ENCODE data around the gene VWF. TPM values are rescaled to one million over a fixed set of nuclear protein-coding genes. Genes with fewer than 3 reads are reported as not detected.
A peak's percentile ranks its signal among the peaks of the same experiment; 100 is the strongest.

The VWF gene
- total RNA-seq, 1 experiment from 2014 or later: 0.06 TPM

DNA sequence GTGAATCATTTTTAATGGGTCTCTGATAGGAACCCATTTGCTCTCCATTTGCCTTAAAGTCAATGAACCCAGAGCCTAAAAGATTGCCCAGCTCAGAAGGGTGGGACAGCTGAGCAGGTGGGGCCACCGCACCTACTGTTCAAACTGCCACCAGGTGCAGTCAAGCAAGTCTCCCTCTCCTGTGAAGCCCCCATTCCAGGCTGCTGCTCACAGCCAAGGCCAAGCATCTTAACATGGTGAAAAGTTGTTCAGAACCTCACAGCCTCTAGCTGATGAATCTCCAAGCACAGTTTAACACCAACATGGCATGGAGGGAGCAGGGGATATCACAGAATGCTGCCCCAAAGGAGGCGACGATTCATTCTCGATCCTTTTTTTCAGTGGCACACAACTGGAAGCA, 209.0 kb downstream of the VWF start:
- DNase-seq (ENCODE audit: low read depth): no peak

DNA sequence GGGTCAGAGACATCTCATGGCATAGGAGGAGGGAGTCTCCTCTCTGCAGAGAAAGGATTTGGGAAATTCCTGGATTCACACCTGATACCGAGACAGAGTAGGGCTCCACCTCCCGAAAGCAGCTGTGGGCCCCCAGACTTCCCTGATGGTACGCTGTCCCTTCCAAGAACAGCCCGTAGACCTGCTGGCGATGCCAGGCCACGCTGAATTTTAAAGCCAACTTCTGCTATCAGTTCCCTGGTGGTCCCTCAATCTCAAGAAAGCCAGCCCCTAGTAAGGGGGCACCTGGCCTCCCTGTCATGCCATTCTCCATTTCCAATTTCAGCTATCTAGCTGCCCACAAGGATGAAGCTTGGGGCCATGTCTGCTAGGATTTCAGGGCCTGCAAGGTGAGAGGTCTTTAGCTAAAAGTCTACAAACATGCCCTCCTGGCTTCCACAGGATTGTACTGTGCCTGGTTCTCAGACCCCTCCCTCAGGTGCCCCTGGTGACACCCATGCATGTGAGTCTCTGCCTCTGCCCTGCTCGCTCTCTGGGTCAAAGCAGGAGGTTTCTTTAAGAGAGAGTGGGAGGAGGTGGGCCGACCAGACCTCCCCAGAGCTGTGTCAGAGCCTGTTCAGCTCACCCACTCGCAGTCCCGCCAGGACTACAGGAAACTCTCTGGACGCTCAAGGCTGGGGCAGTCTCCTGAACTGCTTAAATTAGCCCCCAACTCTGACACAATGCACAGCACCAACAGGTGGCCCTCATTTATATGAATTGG, 209.9 kb downstream of the VWF start:
- no peak for DNase-seq (ENCODE audit: low read depth)

DNA sequence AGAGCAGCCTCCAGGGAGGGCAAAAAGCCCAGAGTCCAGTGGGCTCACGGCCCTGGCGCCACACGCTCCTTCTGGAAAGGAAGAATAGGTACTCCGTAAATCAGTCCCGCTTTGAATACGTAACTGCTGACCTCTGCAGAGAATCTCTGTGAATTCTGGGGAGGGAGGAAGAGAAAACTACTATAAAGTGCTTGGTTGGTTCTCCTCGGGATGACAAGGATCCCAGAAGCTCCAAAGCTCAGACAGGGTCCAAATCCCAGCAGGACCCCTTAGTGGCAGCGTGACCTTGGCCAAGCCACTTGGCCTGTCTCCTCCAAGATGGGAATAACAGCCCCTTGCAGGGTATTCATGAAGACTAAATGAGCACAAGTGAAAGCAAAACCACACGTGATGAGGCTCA, 211.1 kb downstream of the VWF start:
- no peak for DNase-seq (ENCODE audit: low read depth)

DNA sequence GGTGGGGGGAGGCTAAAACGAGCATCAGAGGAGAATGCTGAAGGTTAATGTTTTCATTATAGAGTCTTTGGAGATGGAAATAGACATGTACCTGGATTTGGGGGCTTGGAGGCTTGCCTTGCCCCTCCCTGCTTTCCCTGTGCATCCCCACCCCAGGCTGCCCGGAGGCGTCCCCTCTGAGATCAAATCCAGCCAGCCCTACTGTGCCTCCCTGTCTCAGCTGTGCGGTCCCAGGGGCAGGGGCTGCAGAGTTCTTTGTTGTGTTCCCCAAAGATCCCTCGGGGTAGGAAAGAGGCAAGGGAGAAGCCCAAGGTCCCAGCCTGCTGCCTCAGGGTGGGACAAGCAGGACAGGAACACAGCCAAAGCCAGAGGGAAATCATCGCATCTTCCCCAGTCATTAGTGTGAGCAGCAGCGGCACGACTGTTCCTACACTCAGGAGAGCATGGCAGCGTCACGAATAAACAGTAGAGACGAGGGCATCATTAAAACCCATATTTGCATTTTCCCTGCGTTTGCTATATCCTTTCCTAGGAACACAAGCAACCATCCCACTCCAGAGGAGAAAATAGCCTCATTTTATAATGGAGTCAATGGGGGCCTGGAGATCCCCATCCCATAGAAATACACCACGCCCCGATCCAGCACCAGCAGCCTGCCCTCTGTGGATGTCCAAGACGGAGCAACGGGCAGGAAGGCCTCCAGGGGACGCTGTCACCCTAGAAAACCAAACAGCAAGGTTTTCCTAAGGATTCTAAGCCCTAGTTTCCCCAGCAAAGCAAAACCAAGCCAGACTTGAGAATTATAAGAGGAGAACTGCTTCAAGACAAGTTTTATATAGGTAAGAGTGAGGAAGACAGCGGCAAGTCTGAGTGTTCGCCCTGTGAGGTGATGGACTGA, 211.8 kb downstream of the VWF start:
- peak; percentile 1 for DNase-seq (ENCODE audit: low read depth)

DNA sequence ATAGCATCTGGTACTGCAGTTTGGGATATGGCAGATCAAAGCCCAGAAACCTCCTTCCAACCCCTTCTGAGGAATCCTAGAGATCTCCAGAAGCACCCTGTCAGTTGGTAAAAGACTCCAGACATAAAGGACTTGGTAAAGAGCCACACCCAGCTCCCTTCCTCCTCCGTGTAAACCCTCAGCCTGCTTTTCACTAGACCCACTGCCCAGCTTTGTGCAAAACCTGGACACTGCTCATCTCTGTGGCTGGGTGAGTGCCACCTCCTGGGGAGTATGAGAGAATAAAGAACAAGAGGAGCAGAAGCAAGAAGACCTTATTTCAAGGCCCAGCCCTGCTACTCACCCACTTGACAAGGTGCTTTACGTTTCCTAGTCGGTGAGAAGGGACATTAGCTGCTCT, 212.5 kb downstream of the VWF start:
- DNase-seq (ENCODE audit: low read depth): no peak

DNA sequence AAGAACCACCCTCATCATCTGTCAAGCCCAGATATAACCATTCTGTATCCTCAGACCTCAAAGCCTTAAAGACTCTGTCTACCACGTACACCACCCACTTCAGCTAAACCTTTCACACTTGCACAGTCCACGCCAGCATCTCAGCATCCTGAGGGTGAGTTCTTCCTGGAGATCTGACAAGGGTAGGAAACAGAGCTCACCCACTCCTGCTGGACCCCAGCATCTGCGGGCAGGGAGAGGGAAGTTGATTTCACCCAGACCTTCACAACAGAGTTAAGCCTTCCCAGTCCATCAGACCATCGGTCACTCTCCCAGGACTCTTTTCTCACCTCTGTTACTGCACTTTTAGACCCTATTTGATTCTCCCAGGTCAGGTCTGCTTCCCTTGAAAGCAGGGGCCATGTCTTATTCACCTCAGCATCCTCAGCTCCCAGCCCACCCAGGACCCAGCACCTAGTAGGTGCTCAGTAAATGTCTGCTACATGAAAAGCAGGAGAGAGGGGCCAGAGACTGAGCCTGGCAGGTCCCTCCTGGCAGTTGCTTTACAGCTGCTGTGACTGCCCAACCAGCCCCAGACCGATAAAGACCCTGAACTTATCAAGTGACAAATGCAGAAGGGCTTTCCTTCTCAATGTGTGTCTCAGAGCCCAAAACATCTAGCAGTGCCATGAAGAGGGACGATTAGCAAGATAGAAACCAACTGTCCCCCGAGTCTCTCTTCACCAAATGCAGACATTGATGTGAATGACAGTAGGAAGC, 213.5 kb downstream of the VWF start:
- no peak for DNase-seq (ENCODE audit: low read depth)

DNA sequence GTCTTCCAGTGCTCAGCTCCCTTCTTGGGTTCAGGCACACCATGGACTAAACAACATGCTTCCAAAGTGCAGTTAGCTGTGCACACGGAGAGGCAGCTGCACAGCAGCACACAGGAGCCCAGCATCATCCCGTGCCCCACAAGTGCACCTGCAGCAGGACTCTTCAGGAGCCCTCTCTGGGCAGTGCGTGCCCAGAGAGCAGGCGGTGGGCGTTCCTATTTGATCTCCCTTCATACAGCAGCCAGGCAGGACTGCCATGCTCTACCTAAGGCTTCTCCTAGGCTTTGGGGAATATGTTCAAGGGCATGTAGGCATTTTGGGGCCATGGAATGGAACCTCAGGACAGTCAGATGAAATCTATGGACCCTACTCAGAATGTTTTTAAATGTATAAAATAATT, 214.9 kb downstream of the VWF start:
- DNase-seq (ENCODE audit: low read depth): no peak

DNA sequence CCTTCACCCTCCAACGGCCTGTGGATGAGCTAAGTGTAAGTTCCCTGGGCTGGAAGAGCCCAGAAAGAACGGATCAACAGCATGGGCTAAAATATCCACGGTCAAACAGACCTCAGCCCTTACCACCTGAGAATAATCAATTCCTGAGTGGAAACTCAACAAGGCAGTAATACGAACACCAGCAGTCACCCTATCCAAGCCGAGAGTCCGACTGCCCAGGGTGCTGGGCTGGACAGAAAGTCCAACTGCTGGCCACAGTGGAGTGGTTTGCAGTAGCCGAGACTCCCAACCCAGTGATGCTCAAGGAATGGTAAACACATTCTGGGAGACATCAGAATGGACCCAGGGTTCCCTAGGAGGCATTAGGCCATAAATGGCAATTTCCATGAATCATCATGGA, 216.2 kb downstream of the VWF start:
- no peak for DNase-seq (ENCODE audit: low read depth)

DNA sequence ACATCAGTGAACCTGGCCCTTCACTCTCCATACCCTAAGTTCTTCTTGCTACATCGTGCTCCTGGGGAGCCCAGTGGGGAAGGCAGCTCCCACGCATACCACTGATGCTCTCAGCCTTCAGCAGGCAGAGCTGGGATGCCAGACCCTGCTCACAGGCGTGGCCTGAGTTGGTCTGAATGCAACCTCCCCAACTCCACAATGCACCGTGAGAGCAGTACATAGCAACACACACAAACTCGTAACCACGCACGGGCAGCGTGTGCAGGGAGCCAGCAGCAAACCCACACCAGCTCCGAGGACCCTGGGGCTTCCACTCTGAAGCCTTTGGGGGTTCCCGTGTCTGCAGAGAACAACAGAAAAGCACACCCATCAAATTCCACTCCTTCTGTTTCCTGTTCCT, 216.7 kb downstream of the VWF start:
- DNase-seq (ENCODE audit: low read depth): no peak

DNA sequence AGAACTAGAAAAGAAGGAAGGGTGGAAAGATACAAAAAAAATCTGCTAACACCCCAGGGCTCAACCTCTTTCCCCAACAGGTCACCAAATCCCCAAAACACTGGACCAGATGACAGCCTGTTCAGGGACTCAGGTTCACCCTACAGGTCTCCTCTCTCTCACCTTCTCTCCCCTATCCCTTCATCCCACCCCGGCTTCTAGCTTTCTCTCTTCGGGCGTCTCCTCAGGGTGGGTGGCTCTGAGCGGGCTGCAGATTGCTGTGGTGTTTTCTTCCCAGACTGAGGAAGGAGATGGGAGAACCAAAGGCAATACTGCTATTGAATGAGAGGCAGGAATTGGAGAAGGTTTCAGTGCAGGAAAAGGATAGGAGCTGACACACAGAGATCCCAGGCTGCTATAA, 218.7 kb downstream of the VWF start:
- no peak for DNase-seq (ENCODE audit: low read depth)

DNA sequence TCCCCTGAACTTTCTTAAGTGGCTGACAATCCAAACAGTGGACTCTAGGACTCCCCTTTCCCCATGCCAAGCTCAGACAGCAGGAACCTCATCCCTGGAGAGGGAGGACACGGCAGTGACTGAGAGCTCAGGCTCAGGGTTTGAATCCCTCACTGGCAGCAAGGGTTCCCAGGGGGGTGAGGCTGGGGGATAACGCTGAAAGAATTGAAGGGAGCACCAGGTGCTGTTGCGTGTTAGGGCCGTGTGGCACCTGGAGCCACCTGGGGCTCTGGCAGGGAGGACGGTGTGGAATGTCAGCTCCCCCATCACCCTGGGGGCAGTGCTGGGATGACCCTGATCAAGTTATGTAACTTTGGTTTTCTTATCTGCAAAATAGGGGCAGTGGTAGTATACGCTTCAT, 219.5 kb downstream of the VWF start:
- DNase-seq (ENCODE audit: low read depth): no peak

DNA sequence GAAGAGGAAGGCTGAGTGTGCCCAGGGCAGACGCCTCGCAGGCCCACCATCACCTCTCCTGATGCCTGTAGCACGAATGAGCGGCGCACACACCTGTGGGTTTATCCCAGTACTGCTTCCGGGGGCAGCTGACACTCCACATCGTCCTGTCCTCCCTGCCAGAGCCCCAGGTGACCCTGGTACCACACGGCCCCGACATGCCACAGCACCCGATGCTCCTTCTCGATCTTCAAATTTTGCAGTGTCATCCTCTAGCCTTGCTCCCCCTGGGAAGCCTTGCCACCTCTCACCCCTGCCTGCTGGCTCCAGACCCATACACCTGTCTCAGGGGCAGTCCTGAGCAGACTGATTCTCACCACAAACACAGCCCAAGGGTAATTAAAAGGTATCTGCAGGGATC, 220.0 kb downstream of the VWF start:
- DNase-seq (ENCODE audit: low read depth): no peak

DNA sequence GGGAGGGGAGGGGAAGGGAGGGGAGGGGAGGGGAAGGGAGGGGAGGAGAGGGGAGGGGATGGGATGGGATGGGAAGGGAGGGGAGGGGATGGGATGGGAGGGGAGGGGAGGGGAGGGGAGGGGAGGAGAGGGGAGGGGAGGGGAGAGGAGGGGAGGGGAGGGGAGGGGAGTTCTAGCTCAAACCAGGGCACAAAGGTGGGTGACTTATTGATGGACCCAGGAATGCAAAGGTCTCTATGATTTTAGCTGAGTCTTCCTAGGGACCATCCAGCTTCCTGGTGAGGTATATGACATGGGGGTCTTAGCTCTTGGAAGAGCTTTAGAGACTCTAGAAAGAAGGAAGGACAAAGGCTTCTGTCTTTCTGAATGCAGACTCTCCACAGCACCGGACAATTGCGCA, 221.7 kb downstream of the VWF start:
- no peak for DNase-seq (ENCODE audit: low read depth)

DNA sequence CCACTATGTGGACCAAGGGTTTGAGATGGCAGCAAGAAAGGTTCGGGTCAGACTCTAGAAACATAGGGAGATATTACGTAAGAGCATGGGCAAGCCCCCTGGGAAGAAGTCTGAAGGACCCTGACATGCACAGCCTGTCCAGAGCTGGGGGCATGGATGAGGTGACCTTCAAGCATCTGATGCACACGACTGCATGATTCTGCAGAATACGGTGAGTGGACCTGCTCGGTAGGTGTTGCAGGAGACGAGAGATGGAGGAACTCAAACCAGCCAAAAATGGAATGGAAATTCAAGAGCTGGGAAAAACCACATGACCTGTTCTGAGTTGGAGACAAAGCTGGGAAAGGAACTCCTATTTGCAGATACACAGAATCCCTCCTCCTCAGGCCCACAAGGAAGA, 223.1 kb downstream of the VWF start:
- DNase-seq (ENCODE audit: low read depth): no peak

DNA sequence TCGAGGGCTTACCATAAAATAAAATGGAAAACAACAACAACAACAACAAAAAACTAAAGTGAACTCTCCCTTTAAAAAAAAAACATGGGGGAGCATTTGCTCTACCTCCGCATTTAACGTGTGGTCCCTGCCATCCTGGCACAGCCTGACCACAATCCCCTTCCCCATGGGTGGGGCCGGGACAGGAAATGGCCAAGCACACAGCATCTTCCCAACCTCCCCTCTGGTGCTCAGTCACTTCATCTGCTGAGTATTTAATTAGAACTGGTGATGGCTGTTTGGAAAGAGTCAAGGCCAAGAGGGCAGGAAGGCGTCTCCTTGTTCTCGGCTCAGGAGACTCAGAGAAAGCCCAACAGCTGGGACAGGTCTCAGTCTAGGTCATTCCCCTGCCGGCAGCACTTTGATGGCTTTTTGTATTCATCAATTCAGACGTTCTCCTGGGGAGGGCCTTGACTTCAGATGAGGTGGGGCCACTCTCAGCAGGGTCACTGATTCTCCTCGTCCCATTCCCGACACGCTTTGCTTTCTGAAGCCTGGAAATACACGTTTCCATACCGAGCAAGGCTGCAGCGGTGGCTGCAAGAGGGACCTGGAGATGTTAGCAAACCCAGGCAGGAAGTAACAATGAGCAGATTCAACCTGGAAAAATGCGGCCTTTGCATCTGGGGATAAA, 223.8 kb downstream of the VWF start:
- DNase-seq (ENCODE audit: low read depth): no peak

DNA sequence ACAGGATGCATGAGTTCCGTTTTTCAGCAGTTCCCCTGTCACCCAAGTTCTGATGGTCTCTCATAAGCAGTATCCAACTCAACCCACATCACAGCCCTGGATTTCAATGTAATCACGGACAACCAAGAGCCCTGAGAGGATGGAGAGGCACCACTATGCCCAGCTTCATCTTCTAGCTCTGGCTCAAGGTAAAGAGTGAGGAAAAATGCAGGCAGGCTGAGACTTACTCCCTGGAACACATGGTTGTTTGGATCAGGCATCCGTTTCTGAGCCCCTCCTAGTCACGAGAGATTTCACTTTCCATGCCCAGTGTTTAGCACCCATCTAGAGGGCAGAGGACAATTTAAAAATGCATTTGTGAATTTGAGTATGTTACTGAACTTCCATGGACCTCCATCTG, 224.4 kb downstream of the VWF start:
- DNase-seq (ENCODE audit: low read depth): no peak

DNA sequence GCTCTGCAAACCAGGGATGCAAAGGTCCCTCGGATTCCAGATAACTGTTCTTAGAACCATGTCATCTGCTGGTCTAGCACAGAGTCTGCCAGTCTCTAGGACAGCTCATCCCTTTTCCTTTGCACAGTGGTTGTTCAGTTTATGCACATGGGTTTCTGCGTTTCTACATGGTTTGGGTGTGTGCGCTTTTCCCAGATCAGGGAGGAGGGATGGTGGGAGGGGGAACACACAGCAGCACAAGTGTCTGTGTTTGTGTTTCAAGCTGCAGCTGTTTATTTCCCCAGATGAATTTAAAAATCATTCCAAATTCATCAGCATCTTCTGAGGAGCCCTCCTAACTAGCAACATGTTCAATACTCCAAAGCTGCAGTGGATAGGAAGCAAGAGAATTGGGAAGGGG, 224.8 kb downstream of the VWF start:
- DNase-seq (ENCODE audit: low read depth): no peak

DNA sequence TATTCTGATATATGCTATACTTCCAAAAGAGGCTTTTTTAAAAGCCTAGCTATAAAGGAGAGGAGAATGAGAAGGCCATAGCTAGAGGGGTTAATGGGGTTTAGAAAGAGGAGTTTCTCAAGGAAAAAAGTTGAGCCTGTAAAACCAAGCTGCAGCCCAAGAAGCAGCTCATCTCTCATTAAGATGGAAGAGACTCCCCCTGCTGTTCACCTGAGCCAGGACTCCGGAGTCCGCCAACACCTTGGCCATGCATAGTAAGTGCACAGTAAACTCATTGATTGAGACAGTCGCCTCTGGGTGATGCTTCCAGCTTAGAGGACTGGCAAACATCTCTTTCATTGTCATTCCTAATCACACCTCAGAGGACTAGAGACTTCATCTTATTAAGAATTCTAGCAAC, 225.6 kb downstream of the VWF start:
- DNase-seq (ENCODE audit: low read depth): no peak

Data from LHCN-M2 (cell line).